H1 (cell line): ENCODE measurements around the gene OSTC. TPM values are rescaled to one million over a fixed set of nuclear protein-coding genes. Genes with fewer than 3 reads are reported as not detected.

Source experiments
- CTCF ChIA-PET: fragments of 300-600 bp; sonication (Branson Sonifier 250); formaldehyde crosslinking; loops from one replicate; lab custom pipeline; 2021; ENCODE audit not compliant: partially characterized antibody; lab: Charles Lee
- POLR2A ChIA-PET: fragments of 300-600 bp; sonication (Branson Sonifier 250); formaldehyde crosslinking; loops from one replicate; lab custom pipeline; 2021; ENCODE audit warnings: inconsistent platforms; ENCODE audit not compliant: partially characterized antibody; lab: Charles Lee
- DNase-seq, 2 experiments: peaks; one replicate each; pipeline versions ENCODE4 v3.0.0 to v3.0.0-alpha.2; 2010 to 2022; ENCODE audit warnings: low spot score in 2 of 2, low read depth in 1 of 2, mixed read lengths in 1 of 2
- FAIRE-seq: peaks from 2 replicates; lab custom pipeline; 2011; peaks lifted over from hg19 to GRCh38; lab: Jason Lieb, UNC
- H2AFZ ChIP-seq: 2 replicates; pipeline ENCODE4 v1.8.1; 2012; ENCODE audit warnings: low read length, inconsistent platforms
- H2AK5ac ChIP-seq: 2 replicates; pipeline ENCODE4 v1.6.1; 2013; ENCODE audit warnings: low read depth, low read length
- H2BK120ac ChIP-seq: replicated peaks from 2 replicates; pipeline ENCODE3; 2013; ENCODE audit warnings: low read depth, low read length, inconsistent platforms
- H2BK12ac ChIP-seq: 2 replicates; pipeline ENCODE4 v1.6.1; 2013; ENCODE audit warnings: low read depth, low read length
- H2BK15ac ChIP-seq: 2 replicates; pipeline ENCODE4 v1.6.1; 2013; ENCODE audit warnings: low read length
- H2BK20ac ChIP-seq: 2 replicates; pipeline ENCODE4 v1.6.1; 2013; ENCODE audit warnings: low read length
- H2BK5ac ChIP-seq: 2 replicates; pipeline ENCODE4 v1.6.1; 2013; ENCODE audit warnings: low read depth, low read length
- H3K14ac ChIP-seq: 2 replicates; pipeline ENCODE4 v1.6.1; 2013; ENCODE audit warnings: inconsistent platforms; ENCODE audit not compliant: insufficient read length
- H3K18ac ChIP-seq: 2 replicates; pipeline ENCODE4 v1.6.1; 2013; ENCODE audit warnings: low read length; ENCODE audit errors: extremely low read depth
- H3K23ac ChIP-seq: 2 replicates; pipeline ENCODE4 v1.6.1; 2013; ENCODE audit warnings: inconsistent platforms; ENCODE audit not compliant: insufficient read length
- H3K23me2 ChIP-seq: 2 replicates; pipeline ENCODE4 v1.6.1; 2013; ENCODE audit warnings: low read depth, low read length
- H3K27ac ChIP-seq: 2 replicates; pipeline ENCODE4 v1.6.1; 2011; ENCODE audit warnings: low read depth, low read length, inconsistent platforms
- H3K27me3 ChIP-seq, 4 experiments: replicated peaks in 1 of 4; 1 replicate in 1 of 4; 2 replicates in 3 of 4; pipeline versions ENCODE4 v1.6.1 to v1.8.1; 2011 to 2013; ENCODE audit warnings: low read length in 3 of 4, mild to moderate bottlenecking in 3 of 4, inconsistent platforms in 2 of 4, mixed read lengths in 2 of 4, moderate library complexity in 1 of 4; ENCODE audit not compliant: control insufficient read depth in 3 of 4, insufficient read depth in 3 of 4; ENCODE audit errors: extremely low read depth in 1 of 4
- H3K36me3 ChIP-seq, 4 experiments: 2 replicates each; pipeline versions ENCODE4 v1.6.1 to v1.8.1; 2011 to 2013; ENCODE audit warnings: mild to moderate bottlenecking in 4 of 4, low read length in 3 of 4, moderate library complexity in 2 of 4, control low read depth in 1 of 4, inconsistent platforms in 1 of 4; ENCODE audit not compliant: insufficient read depth in 4 of 4, control insufficient read depth in 2 of 4
- H3K4ac ChIP-seq: replicated peaks from 2 replicates; pipeline ENCODE3; 2013; ENCODE audit warnings: low read length, low read depth, mixed read lengths, inconsistent platforms; ENCODE audit not compliant: insufficient read length
- H3K4me1 ChIP-seq, 4 experiments: replicated peaks in 1 of 4; 1 replicate in 1 of 4; 2 replicates in 3 of 4; pipeline versions ENCODE4 v1.6.1 to v1.8.1; 2011 to 2013; ENCODE audit warnings: low read length in 3 of 4, inconsistent platforms in 2 of 4, mixed read lengths in 1 of 4; ENCODE audit not compliant: insufficient read depth in 4 of 4, control insufficient read depth in 3 of 4
- H3K4me2 ChIP-seq, 2 experiments: 2 replicates each; pipeline versions ENCODE4 v1.6.1 to v1.8.1; 2011 to 2013; ENCODE audit warnings: low read depth in 2 of 2, low read length in 2 of 2, control low read depth in 1 of 2, inconsistent platforms in 1 of 2, mild to moderate bottlenecking in 1 of 2; ENCODE audit not compliant: insufficient read depth in 1 of 2
- H3K4me3 ChIP-seq, 4 experiments: fragments of 200-600, 300-600 bp in 1 of 4; sonication (generic), shearing (Covaris generic), sonication (Bioruptor Twin) in 1 of 4; 2 replicates each; pipeline versions ENCODE4 v1.5.1 to v1.8.1; 2011 to 2016; ENCODE audit warnings: low read length in 4 of 4, low read depth in 3 of 4, control low read depth in 2 of 4, inconsistent platforms in 2 of 4, mild to moderate bottlenecking in 2 of 4, mixed read lengths in 1 of 4, moderate library complexity in 1 of 4; ENCODE audit not compliant: insufficient read depth in 2 of 4; ENCODE audit errors: extremely low read depth in 1 of 4
- H3K56ac ChIP-seq: replicated peaks from 2 replicates; pipeline ENCODE3; 2013; ENCODE audit warnings: low read depth, mild to moderate bottlenecking, mixed read lengths, low read length, inconsistent platforms; ENCODE audit not compliant: insufficient read length
- H3K79me1 ChIP-seq: 2 replicates; pipeline ENCODE4 v1.6.1; 2013; ENCODE audit warnings: low read depth, low read length, control low read depth
- H3K79me2 ChIP-seq, 2 experiments: 2 replicates each; pipeline versions ENCODE4 v1.6.1 to v1.8.1; 2012 to 2013; ENCODE audit warnings: low read length in 2 of 2, mild to moderate bottlenecking in 2 of 2, inconsistent platforms in 1 of 2; ENCODE audit not compliant: insufficient read depth in 2 of 2, control insufficient read depth in 1 of 2
- H3K9ac ChIP-seq, 4 experiments: replicated peaks in 1 of 4; 1 replicate in 1 of 4; 2 replicates in 3 of 4; pipeline versions ENCODE4 v1.6.1 to v1.8.1; 2011 to 2013; ENCODE audit warnings: low read depth in 3 of 4, low read length in 3 of 4, control low read depth in 2 of 4, mild to moderate bottlenecking in 2 of 4, moderate library complexity in 2 of 4, inconsistent platforms in 1 of 4; ENCODE audit errors: extremely low read depth in 1 of 4
- H3K9me3 ChIP-seq, 2 experiments: 2 replicates each; pipeline versions ENCODE4 v1.6.1 to v1.8.1; 2012 to 2013; ENCODE audit warnings: mild to moderate bottlenecking in 2 of 2, moderate library complexity in 2 of 2, control low read depth in 1 of 2, inconsistent platforms in 1 of 2, low read depth in 1 of 2, low read length in 1 of 2, mixed read lengths in 1 of 2; ENCODE audit not compliant: insufficient read depth in 2 of 2
- H4K20me1 ChIP-seq, 2 experiments: replicated peaks in 1 of 2; 2 replicates each; pipeline versions ENCODE3 to v1.8.1; 2011 to 2013; ENCODE audit warnings: inconsistent platforms in 2 of 2, low read length in 2 of 2, mild to moderate bottlenecking in 1 of 2; ENCODE audit not compliant: insufficient read depth in 2 of 2, control insufficient read depth in 1 of 2
- H4K5ac ChIP-seq: 2 replicates; pipeline ENCODE4 v1.6.1; 2013; ENCODE audit warnings: low read length, low read depth, mixed read lengths, inconsistent platforms; ENCODE audit not compliant: insufficient read length
- H4K8ac ChIP-seq: 2 replicates; pipeline ENCODE4 v1.8.0; 2013; ENCODE audit warnings: mild to moderate bottlenecking, moderate library complexity, low read length, inconsistent platforms; ENCODE audit not compliant: insufficient read depth; ENCODE audit errors: extremely low read depth
- H4K91ac ChIP-seq: replicated peaks from 2 replicates; pipeline ENCODE3; 2013; ENCODE audit warnings: low read length, mixed read lengths, inconsistent platforms; ENCODE audit not compliant: insufficient read length
- JUND ChIP-seq: IDR thresholded peaks from 2 replicates; pipeline ENCODE4 v1.6.1; 2011; ENCODE audit warnings: mild to moderate bottlenecking, improper control_type of control experiment, low read length
- POLR2AphosphoS5 ChIP-seq: IDR thresholded peaks from 2 replicates; pipeline ENCODE4 v1.6.1; 2011; ENCODE audit warnings: low read depth, low read length
- WGBS, 2 experiments: shearing (Covaris generic) in 1 of 2; methylation state at CpG; one replicate each; pipeline versions ENCODE4 v1.1.6 to v1.1.7; 2013 to 2015; ENCODE audit warnings: low lambda C conversion rate in 2 of 2, mixed read lengths in 2 of 2, inconsistent platforms in 1 of 2, low coverage in 1 of 2, missing lambda C conversion rate in 1 of 2; ENCODE audit not compliant: insufficient replicate concordance in 2 of 2, insufficient coverage in 1 of 2, insufficient read length in 1 of 2; ENCODE audit errors: extremely low coverage in 1 of 2, missing lambda C conversion rate in 1 of 2; 5-methylcytosine and 5-hydroxymethylcytosine counted together
- polyA plus RNA-seq, 7 experiments: library from polyadenylated mRNA; depleted of rRNA in 3 of 7; stranded (reverse) in 5 of 7; unstranded in 2 of 7; fragments of >200 nt in 5 of 7; fragments of 200-250 nt in 2 of 7; gene quantifications; 1 replicate in 5 of 7; 2 replicates in 1 of 7; 4 replicates in 1 of 7; pipeline versions ENCODE4 v1.2.1 to v1.2.3, GENCODE V29; 2011 to 2013; ENCODE audit warnings: missing spikeins in 2 of 7, mixed read lengths in 2 of 7
- total RNA-seq: library from RNA; stranded (reverse); fragmentation: NEBNext Ultra II Directional; extraction: Animal tissue kit (Norgen Biotek cat#: 25700); gene quantifications from 2 replicates; pipeline ENCODE4 v1.2.1, GENCODE V29; 2021

OSTC gene
- total and polyA plus RNA-seq, 2 of the 8 experiments (the other 6 are each of a cell fraction or from before 2014, with no cell fraction given): 165 to 176 TPM

DNA sequence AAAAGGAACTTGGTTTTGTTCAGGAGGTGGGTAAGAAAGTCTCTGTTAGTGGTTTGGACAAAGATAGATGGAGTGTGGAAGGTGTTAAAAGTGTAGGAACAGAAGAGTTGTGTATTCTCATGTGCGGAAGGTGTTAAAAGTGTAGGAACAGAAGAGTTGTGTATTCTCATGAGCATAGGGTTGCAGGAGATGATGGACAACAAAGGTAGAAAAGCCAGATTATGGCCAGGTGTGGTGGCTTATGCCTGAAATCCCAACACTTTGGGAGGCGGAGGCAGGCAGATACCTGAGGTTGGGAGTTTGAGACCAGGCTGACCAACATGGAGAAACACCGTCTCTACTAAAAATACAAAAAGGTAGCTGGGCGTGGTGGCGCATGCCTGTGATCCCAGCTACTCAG, 27.6 kb upstream of the OSTC start:
- Histone ChIP-seq H3K9ac (peak overlapping the region in 1 of 4 experiments; percentile 50; a peak in 2 of 7 replicates), H3K27ac (peak overlapping the region; percentile 9), H2AFZ (no peak overlapping the region), H2BK12ac (no peak overlapping the region), H3K4me2 (peak overlapping the region; percentile 73 to 90; a peak in 3 of 4 replicates), H3K79me2 (peaks cover 18 to 46% of the 10 kb centered on the region in 2 experiments), H3K4me1 (peaks cover 0 to 6% (median 3%) of the 10 kb centered on the region in 4 experiments; a peak in 3 of 7 replicates), H3K4me3 (peak overlapping the region in 1 of 4 experiments; percentile 95; a peak in 2 of 8 replicates), H3K79me1 (peaks cover 7% of the 10 kb centered on the region), H4K20me1 (peaks cover 15 to 19% of the 10 kb centered on the region in 2 experiments), H2BK120ac (no peak overlapping the region), H3K18ac (no peak overlapping the region), H3K27me3 (no peaks in the 10 kb centered on the region), H3K9me3 (no peaks in the 10 kb centered on the region), H3K56ac (no peak overlapping the region), H2BK5ac (no peak overlapping the region), H4K91ac (no peak overlapping the region), H3K36me3 (peaks cover 42 to 64% (median 53%) of the 10 kb centered on the region in 4 experiments), H4K8ac (no peak overlapping the region), H3K4ac (no peak overlapping the region), H3K23ac (no peak overlapping the region), H4K5ac (no peak overlapping the region), H3K23me2 (peaks cover 7% of the 10 kb centered on the region), H3K14ac (no peak overlapping the region), H2AK5ac (no peak overlapping the region), H2BK20ac (no peak overlapping the region), H2BK15ac (no peak overlapping the region)
- WGBS, 2 experiments: 85% methylated on average over 5 of the region's 5 CpGs; no CpG with 5 or more reads in 1 of the 2 experiments
- CTCF ChIA-PET: no interaction called here
- POLR2A ChIA-PET: interaction anchor here (0.7 to 4.9 kb wide), 13 partner anchors 9 to 747 kb away, joined by 3 to 40 read pairs (median 4); partner anchors contain the start of gene OSTC
- FAIRE-seq (no peak), DNase-seq (no peak)
- no peak for TF ChIP-seq JUND
- 0 out of 2 replicates have a peak, but pooled peaks have one; percentile 45 for TF ChIP-seq POLR2AphosphoS5
